ENCODE results near the gene POLR2C. TPM values are rescaled to one million over a fixed set of nuclear protein-coding genes. Genes with fewer than 3 reads are reported as not detected.

POLR2C gene
- total and polyA plus RNA-seq, 2 of the 13 experiments (the other 11 are each of a cell fraction or from before 2014, with no cell fraction given) = 104 to 216 TPM

GRCh38 chr16:57510016-57510871 lies 47.8 kb downstream of the POLR2C start (continued):
- TF ChIP-seq ZNF687 (CRISPR knock-in tag; IDR thresholded peaks at IDR 0.05) (peak; percentile 59), SNAPC5 (CRISPR knock-in tag; IDR thresholded peaks at IDR 0.05; ENCODE audit: borderline replicate concordance) (0 out of 2 replicates have a peak, but pooled peaks have one; percentile 0), PHF21A (CRISPR knock-in tag; IDR thresholded peaks at IDR 0.05) (0 out of 2 replicates have a peak, but pooled peaks have one; percentile 13), HNRNPK (IDR thresholded peaks at IDR 0.05; ENCODE audit: low read depth, low read length, poor library complexity, severe bottlenecking) (no peak), BORCS8-MEF2B (CRISPR knock-in tag; IDR thresholded peaks at IDR 0.05) (no peak), NR2C2 (CRISPR knock-in tag; IDR thresholded peaks at IDR 0.05; ENCODE audit: borderline replicate concordance) (peak; percentile 37; the same call in 1 of the 2 replicates), RARA (CRISPR knock-in tag; IDR thresholded peaks at IDR 0.05) (no peak), ZBTB46 (CRISPR knock-in tag; IDR thresholded peaks at IDR 0.05; ENCODE audit: borderline replicate concordance) (no peak), HOXA9 (CRISPR knock-in tag; IDR thresholded peaks at IDR 0.05; ENCODE audit: borderline replicate concordance) (no peak), ZBTB49 (CRISPR knock-in tag; IDR thresholded peaks at IDR 0.05; ENCODE audit: borderline replicate concordance) (no peak), PHF8 (CRISPR knock-in tag; IDR thresholded peaks at IDR 0.05) (peak; percentile 10; the same call in 1 of the 2 replicates), ZNF75D (CRISPR knock-in tag; IDR thresholded peaks at IDR 0.05; ENCODE audit: borderline replicate concordance) (no peak), HMG20B (CRISPR knock-in tag; conservative IDR thresholded peaks at IDR 0.05) (no peak), ZFY (CRISPR knock-in tag; IDR thresholded peaks at IDR 0.05) (peak; percentile 32; the same call in 1 of the 2 replicates), SP4 (CRISPR knock-in tag; IDR thresholded peaks at IDR 0.05) (0 out of 2 replicates have a peak, but pooled peaks have one; percentile 30), ZNF232 (CRISPR knock-in tag; IDR thresholded peaks at IDR 0.05; ENCODE audit: borderline replicate concordance) (0 out of 2 replicates have a peak, but pooled peaks have one; percentile 21), ZNF430 (CRISPR knock-in tag; IDR thresholded peaks at IDR 0.05) (peak; percentile 69; the same call in 1 of the 2 replicates), ZNF552 (CRISPR knock-in tag; IDR thresholded peaks at IDR 0.05; ENCODE audit: borderline replicate concordance) (no peak), ZNF547 (CRISPR knock-in tag; IDR thresholded peaks at IDR 0.05) (peak; percentile 47; the same call in 1 of the 2 replicates), MYC (CRISPR knock-in tag; IDR thresholded peaks at IDR 0.05; ENCODE audit: borderline replicate concordance) (0 out of 2 replicates have a peak, but pooled peaks have one; percentile 21)
